PFSK-1 (cell line): ENCODE measurements around the gene HDDC3.

Experiments
- FOXP2 ChIP-seq: optimal IDR thresholded peaks from 2 replicates; pipeline ENCODE3; 2011; ENCODE audit warnings: borderline replicate concordance, control low read depth, inconsistent platforms; ENCODE audit not compliant: insufficient read depth; ENCODE audit errors: extremely low read length, extremely low read depth
- POLR2AphosphoS5 ChIP-seq: IDR thresholded peaks from 2 replicates; pipeline ENCODE4 v1.6.1; 2012; ENCODE audit warnings: low read depth, mild to moderate bottlenecking, control low read depth, low read length, moderate library complexity
- SIN3A ChIP-seq: IDR thresholded peaks from 2 replicates; pipeline ENCODE4 v1.6.1; 2012; ENCODE audit warnings: mild to moderate bottlenecking, low read length, moderate library complexity, borderline replicate concordance; ENCODE audit not compliant: insufficient read depth
- TAF1 ChIP-seq: IDR thresholded peaks from 2 replicates; pipeline ENCODE4 v1.6.1; 2012; ENCODE audit warnings: low read length, control low read depth, borderline replicate concordance; ENCODE audit not compliant: insufficient read depth
- TF ChIP-seq, protein P1 (sequence below), 2 experiments: IDR thresholded peaks; 2 replicates each; pipeline versions ENCODE4 v1.6.1 to v1.8.0; 2011 to 2012; ENCODE audit warnings: low read depth in 2 of 2, low read length in 2 of 2, control low read depth in 1 of 2, inconsistent platforms in 1 of 2, mild to moderate bottlenecking in 1 of 2, moderate library complexity in 1 of 2; ENCODE audit not compliant: insufficient read depth in 1 of 2

HDDC3 gene

DNA sequence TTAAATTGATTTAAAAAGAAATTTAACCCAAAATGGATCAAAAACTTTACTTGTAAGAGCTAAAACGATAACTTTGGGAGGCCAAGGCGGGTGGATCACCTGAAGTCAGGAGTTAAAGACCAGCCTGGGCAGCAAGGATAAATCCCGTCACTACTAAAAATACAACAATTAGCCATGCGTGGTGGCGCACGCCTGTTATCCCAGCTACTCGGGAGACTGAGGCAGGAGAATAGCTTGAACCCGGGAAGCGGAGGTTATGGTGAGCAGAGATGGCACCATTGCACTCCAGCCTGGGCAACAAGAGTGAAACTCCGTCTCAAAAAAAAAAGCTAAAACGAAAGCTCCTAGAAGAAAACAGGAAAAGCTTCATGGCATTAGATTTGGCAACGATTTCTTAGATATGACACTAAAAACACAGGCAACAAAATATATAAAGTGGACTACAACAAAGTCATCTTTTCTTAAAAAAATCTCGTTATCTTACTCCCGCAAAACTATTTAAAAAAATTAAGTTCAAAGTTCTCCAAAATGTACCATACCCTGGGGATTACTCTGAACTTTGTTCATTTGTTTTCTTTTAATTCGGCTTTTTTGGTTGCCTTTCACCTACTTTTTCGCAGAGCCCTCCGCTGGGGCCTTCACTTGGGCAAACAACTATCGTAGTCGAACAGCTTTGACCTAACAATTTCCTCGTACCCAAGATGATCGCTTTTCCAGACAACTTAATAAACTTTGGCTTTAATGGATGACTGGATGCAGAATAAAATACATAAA is 2.9 kb downstream of the HDDC3 start:
- TF ChIP-seq POLR2AphosphoS5, result no peak
- TF ChIP-seq, protein P1, sequence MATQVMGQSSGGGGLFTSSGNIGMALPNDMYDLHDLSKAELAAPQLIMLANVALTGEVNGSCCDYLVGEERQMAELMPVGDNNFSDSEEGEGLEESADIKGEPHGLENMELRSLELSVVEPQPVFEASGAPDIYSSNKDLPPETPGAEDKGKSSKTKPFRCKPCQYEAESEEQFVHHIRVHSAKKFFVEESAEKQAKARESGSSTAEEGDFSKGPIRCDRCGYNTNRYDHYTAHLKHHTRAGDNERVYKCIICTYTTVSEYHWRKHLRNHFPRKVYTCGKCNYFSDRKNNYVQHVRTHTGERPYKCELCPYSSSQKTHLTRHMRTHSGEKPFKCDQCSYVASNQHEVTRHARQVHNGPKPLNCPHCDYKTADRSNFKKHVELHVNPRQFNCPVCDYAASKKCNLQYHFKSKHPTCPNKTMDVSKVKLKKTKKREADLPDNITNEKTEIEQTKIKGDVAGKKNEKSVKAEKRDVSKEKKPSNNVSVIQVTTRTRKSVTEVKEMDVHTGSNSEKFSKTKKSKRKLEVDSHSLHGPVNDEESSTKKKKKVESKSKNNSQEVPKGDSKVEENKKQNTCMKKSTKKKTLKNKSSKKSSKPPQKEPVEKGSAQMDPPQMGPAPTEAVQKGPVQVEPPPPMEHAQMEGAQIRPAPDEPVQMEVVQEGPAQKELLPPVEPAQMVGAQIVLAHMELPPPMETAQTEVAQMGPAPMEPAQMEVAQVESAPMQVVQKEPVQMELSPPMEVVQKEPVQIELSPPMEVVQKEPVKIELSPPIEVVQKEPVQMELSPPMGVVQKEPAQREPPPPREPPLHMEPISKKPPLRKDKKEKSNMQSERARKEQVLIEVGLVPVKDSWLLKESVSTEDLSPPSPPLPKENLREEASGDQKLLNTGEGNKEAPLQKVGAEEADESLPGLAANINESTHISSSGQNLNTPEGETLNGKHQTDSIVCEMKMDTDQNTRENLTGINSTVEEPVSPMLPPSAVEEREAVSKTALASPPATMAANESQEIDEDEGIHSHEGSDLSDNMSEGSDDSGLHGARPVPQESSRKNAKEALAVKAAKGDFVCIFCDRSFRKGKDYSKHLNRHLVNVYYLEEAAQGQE (IDR thresholded peaks at IDR 0.05; ENCODE audit: insufficient read depth in 1 of 2, low read depth in 2 of 2, low read length in 2 of 2), result no peak
- TF ChIP-seq SIN3A, result no peak

DNA sequence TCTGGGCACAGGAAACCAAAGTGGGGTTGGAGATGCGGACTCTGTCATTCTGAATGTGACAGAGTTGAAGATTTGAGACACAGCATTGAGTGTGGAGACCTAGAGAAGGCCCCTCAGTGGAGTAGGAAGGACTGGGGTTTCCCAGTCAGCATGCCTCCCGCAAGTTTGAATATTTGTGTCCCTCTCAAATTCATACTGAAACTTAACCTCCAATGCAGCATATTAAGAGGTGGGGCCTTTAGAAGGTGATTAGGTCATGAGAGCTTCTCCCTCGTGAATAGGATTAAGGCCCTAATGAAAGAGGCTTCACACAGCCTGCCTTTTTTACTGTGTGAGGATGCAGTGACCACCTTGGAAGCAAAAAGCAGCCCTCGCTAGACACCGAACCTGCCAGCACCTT is 8.0 kb downstream of the HDDC3 start:
- TF ChIP-seq, protein P1 (IDR thresholded peaks at IDR 0.05; ENCODE audit: insufficient read depth in 1 of 2, low read depth in 2 of 2, low read length in 2 of 2), result no peak
- TF ChIP-seq POLR2AphosphoS5 (no peak), TAF1 (no peak), FOXP2 (no peak), SIN3A (no peak)

DNA sequence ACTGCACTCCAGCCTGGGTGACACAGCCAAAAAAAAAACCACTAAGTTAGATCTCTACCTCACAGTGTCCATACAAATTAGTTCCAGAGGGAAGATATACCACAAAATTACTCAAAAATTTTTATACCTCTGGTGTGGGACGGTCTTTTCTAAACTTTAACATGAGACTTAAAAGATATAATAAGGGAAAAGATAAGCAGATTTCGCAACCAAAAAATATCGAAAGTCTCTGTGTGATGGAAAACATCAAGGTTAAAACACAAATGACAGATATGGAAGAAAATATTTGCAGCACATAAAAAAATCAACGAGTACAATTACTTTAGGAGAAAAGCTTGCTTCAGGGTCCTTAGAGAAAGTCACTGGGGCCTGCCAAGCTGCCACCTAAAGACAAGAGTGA is 10.5 kb downstream of the HDDC3 start:
- TF ChIP-seq FOXP2, result no peak
- TF ChIP-seq POLR2AphosphoS5, result no peak
- TF ChIP-seq SIN3A, result no peak
- TF ChIP-seq TAF1, result no peak
- TF ChIP-seq, protein P1 (IDR thresholded peaks at IDR 0.05; ENCODE audit: insufficient read depth in 1 of 2, low read depth in 2 of 2, low read length in 2 of 2), result no peak

DNA sequence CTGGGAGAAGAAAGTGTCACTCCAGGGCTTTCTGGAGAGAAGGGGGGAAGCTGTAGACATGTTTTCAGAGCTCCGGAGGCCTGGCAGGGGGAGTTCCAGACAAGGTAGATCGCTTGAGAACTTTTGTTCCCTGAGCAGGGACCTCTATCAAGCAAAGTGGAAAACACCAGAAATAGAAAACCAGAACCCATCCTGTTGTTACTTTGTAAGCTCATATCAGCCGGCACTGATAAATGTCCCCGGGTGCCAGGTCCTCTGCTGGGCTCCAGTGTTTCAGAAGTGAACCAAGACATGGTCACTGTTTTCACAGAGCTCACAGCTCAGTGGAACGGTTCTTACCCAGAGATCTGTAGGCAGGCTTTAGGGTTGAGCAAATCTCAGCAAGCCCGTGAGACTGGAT is 13.5 kb downstream of the HDDC3 start:
- TF ChIP-seq FOXP2 (no peak), SIN3A (no peak)
- TF ChIP-seq, protein P1 (IDR thresholded peaks at IDR 0.05; ENCODE audit: insufficient read depth in 1 of 2, low read depth in 2 of 2, low read length in 2 of 2), result no peak
